Stimulated activated CD8-positive, alpha-beta memory T cell treated with anti-CD3 and anti-CD28 coated beads, Interleukin-15, amount 100 ng/mL, for 48 hours (primary cell): ENCODE results near the gene HAT1.
"Not testable (repeated sequence)": the region's sequence is repeated elsewhere in the genome, so short reads cannot be mapped to it uniquely, and the experiment has no call there.

Experiments used
- DNase-seq, 2 donors: peaks; one replicate each; pipeline ENCODE4 v3.0.0-alpha.2; 2020; ENCODE audit warnings: low read depth in 2 of 2

HAT1 gene, protein sequence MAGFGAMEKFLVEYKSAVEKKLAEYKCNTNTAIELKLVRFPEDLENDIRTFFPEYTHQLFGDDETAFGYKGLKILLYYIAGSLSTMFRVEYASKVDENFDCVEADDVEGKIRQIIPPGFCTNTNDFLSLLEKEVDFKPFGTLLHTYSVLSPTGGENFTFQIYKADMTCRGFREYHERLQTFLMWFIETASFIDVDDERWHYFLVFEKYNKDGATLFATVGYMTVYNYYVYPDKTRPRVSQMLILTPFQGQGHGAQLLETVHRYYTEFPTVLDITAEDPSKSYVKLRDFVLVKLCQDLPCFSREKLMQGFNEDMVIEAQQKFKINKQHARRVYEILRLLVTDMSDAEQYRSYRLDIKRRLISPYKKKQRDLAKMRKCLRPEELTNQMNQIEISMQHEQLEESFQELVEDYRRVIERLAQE

GRCh38 chr2:171922230-171923022, at the start of gene HAT1:
TSS of gene HAT1 (plus strand) at chr2:171922461. CDS start at chr2:171922501, 40 bp downstream.
- DNase-seq, result peak; percentile 93 to 94

- DNase-seq, result no peak
Observed at GRCh38 chr2:171874517-171874916, 47.7 kb upstream of the HAT1 start.

- DNase-seq, result no peak
Observed at GRCh38 chr2:171874963-171875362, 47.3 kb upstream of the HAT1 start.

DNA sequence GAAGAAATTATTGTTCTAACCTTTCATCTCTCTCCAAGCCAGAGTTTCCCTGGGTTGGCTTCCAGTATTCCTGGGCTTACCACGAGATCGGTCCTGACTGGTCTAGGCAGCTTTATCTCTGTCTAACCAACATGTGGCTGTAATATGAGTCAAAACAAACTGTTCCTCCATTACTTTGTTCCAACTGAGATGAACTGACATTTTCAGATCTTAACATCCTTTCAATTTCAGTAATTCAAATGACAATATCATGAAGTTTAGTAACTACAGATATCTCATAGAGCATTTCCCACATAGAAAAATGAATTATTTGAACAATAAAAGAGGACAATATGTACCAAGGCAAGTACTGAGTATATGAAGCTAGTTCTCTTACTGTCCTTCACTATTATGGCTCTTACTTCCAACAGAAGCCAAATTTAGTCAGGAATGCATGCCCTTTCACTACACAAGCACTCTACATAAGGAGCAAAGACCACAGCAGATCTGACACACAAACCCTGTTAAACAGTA, 43.7 kb upstream of the HAT1 start:
- DNase-seq, result no peak

DNA sequence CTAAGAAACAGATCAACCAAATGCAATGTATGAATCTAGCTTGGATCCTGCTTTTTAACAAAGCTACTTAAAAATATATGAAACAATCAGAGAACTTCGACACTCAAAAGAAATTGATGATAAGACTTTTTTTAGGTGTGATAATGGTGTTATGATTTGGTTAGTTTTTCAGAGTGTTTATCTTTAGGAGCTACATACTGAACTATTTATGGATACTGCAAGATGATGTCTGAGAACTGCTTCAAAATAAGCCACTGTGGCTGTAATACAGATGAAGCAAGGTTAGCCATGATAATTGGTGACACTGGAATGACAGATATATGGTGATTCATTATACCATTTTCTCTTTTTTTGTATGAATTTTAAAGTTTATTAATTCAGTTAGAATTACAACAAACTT, 42.4 kb upstream of the HAT1 start:
- no peak for DNase-seq

DNA sequence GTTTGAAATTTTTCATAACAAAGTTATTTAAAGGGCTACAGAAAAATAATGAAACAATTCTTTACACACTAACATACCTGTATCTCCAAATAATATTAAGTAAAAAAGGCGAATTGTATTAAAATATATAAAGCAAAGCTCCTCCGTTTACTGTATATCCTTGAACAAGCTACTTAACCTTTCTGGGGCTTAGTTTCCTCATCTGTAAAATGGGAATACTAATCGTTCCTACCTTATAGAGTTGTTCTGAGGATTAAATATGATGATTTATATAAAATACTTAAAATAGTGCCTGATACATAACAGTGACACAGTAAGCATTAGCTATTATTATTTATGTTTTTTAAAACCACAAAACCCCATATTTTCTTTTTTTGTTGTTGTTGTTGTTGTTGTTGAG, 41.5 kb upstream of the HAT1 start:
- no peak for DNase-seq

DNA sequence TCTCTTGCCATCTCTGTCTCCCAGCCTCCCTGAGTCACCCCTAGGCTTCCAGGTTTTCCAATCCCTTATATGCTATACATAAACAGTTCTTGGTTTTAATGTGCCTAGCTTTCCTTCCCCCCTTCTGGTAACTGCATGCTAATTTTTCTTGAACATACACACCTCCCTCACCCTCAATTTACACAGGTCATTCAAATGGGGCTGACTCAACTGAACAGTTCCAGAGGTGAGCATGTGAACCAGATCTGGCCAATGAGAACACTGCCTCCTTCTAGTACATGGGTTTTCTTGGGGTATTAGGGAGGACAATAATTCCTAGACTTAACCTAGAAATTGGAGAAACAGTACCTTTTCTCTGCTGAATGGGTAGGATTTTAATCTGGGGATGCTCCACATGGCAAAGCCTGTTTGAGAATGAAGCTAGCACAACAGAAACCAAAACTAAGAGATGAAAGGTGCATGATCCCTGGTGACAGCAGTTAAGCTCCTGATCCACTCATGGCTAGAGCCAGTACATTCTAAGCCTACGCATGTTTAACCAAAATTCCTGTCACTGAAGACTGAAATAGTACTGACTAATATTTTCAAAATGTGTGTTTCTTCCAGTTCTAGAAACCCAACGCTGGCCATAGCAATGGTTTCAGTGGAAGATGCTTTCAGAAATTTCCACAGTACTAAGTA, 40.0 kb upstream of the HAT1 start:
- DNase-seq, result no peak

DNA sequence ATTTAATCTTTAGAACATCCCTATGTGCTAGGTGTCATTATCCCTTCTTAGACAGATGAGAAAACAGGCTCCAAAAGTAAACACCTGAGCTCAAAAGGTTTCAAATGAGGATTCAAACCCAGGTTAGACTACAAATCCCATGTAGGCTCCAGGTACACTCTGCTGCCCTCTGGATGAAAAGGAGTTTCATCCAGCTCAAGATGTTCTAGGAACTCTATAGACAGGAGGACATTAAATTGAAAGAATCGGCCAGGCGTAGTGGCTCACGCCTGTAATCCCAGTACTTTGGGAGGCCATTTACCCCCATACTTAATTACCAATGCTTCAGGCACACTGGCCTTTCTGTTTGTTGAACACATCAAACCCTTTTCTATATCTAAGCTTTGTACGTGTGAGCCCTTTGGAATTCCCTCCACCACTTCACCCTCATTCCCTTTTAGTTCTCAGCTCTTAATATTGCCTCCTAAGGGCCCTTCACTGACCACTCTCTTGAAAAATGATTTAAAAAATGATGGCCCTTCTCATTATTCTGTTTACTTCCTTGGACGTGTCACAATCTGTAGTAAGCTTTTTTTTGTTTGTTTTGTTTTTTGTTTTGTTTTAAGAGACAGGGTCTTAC, 38.9 kb upstream of the HAT1 start:
- DNase-seq, result no peak

DNA sequence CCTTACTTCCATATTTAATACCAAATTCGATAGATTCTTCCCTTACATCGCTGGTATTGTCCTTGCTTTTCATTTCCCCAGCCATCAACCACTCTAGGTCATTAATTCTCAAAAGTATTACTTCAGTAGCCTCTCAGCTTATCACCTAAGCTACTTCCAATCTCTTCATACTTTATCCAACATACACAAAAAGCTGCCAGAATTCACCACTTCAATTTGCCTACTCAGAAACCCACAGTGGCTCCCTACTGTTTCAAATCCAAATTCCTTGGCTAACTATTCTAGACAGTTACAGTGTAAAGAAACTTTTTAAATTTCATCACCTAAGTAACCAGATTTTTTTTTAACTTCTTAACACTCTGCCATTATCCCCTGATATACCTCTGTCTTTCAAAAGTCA, 32.9 kb upstream of the HAT1 start:
- DNase-seq, result no peak

DNA sequence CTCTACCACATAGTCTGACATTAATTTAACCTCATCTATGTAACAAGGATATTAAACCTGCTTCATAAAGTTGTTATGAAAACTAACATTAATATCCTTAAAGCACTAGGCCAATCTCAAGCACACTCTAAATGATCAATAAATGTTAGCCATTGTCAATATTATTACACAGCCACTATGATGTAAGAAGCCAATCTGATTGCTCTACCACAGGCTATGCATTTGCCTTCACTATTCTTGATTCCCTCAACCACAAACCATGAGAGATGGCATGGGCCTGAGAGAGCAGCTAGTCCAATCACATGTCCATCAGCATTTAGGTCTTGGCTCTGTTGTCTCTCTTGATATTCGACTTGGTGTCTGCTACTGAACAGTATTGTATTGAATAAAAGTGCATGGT, 32.5 kb upstream of the HAT1 start:
- DNase-seq, result no peak

GRCh38 chr2:171893196-171893823, 29.0 kb upstream of the HAT1 start:
- no peak for DNase-seq

- peak; percentile 69 to 70 for DNase-seq
Observed at GRCh38 chr2:171893824-171894611, 28.2 kb upstream of the HAT1 start, which contains the start of gene SLC25A12. TSS of gene SLC25A12 (minus strand) at chr2:171894244. CDS start at chr2:171894214, 30 bp downstream.

DNA sequence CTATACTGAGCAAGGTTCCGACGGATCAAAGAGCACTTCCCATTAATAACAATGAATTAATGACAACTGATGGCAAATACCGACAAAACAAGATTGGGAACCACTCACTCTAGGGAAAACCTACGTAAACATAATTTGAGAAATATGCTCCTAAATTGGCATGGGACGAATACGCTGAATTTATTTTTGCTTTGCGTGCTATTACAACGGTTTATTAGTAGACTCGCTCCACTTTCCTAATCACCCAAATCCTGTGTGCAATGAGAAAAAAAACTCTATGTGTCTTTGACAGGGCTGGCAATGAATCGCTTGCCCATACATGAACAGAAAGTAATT, 27.7 kb upstream of the HAT1 start:
- DNase-seq, result no peak

DNA sequence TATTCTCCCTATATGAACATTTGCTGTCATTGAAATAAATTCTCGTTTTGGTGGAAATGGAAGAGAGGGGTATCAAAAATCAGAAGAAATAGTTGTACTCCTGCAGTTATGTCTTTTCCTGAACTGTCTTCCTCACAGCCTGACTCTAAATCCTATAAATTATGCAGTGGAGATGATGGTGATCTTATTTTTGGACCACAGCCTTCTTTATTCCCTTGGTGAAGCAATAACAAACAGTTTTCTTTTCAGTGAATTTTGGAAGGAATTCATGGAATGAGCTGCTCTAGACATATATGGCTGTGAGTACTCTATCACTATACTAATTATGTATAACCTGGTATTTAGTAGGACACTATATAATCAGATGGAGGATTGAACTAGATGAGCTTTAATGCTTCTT, 26.5 kb upstream of the HAT1 start:
- no peak for DNase-seq

DNA sequence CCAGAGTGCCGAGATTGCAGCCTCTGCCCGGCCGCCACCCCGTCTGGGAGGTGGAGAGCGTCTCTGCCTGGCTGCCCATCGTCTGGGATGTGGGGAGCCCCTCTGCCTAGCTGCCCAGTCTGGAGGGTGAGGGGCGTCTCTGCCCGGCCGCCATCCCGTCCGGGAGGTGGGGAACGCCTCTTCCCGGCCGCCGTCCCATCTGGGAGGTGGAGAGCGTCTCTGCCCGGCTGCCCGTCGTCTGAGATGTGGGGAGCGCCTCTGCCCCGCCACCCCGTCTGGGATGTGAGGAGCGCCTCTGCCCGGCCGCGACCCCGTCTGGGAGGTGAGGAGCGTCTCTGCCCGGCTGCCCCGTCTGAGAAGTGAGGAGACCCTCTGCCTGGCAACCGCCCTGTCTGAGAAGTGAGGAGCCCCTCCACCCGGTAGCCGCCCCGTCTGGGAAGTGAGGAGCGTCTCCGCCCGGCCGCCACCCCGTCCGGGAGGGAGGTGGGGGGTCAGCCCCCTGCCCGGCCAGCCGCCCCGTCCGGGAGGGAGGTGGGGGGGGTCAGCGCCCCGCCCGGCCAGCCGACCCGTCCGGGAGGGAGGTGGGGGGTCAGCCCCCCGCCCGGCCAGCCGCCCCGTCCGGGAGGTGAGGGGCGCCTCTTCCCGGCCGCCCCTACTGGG, 22.5 kb upstream of the HAT1 start:
- DNase-seq, result not testable (repeated sequence)

GRCh38 chr2:171902840-171903420, 19.3 kb upstream of the HAT1 start:
- no peak for DNase-seq

GRCh38 chr2:171908235-171908634, 14.0 kb upstream of the HAT1 start:
- DNase-seq, result no peak

DNA sequence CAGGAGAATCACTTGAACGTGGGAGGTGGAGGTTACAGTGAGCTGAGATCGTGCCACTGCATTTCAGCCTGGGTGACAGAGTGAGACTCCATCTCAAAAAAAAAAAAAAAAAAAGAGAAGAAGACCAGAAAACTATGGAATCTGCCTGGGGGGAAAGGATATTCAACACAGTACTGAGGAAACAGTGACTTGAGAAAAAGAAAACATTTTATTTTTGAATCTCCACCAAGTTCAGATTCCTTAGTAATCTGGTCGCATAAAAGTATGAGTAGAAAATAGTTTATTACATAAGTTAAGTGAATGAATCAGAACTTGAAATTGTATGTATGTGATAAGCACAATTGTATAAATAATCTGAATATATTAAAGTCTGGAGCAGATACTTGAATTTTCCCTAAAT, 13.0 kb upstream of the HAT1 start:
- no peak for DNase-seq

- DNase-seq, result no peak
Observed at GRCh38 chr2:171910494-171910893, 11.8 kb upstream of the HAT1 start.

GRCh38 chr2:171913517-171913916, 8.7 kb upstream of the HAT1 start:
- DNase-seq, result no peak
